Stimulated activated CD4-positive, alpha-beta T cell treated with anti-CD3 and anti-CD28 coated beads, Interleukin-12 subunit alpha, Interleukin-12 subunit beta, amount 100 ng/mL, for 4 hours (primary cell): ENCODE measurements around the gene TMEM43.

ENCODE experiments used
- DNase-seq: peaks from one replicate; pipeline ENCODE4 v3.0.0-alpha.2; 2020

Gene TMEM43

DNA sequence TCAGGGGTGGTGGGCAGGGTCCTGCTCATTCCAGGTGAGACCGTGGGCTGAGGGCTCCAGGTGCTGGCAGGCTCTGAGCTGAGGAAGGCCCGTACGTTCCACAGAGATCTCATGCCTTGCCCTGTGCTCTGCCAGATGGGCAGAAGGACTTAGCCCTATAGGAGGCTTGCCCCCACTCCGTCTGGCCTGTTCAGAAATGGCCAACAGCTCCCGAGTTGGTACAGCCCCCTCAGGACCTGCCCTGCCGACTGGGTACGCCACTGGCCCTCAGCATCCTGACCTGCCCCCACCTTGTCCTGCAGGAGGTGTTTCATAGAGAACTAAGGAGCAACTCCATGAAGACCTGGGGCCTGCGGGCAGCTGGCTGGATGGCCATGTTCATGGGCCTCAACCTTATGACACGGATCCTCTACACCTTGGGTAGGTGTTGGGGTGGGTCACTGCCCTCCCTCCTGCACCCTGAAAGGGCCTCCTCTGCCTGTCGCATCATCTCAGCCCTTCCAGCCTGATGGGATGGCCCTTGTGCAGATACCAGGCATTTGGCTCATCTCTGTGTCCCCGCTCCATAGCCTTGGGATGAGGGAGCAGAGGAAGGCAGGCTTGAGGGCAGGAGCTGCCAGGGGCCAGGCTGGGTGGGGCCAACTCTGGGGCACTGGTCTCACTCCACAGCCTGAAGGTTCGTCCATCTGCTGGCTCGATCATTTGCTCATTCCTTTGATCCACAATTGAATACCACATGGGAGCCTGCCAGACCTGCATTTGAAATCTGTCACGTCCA, 14.2 kb downstream of the TMEM43 start:
- DNase-seq, result no peak

DNA sequence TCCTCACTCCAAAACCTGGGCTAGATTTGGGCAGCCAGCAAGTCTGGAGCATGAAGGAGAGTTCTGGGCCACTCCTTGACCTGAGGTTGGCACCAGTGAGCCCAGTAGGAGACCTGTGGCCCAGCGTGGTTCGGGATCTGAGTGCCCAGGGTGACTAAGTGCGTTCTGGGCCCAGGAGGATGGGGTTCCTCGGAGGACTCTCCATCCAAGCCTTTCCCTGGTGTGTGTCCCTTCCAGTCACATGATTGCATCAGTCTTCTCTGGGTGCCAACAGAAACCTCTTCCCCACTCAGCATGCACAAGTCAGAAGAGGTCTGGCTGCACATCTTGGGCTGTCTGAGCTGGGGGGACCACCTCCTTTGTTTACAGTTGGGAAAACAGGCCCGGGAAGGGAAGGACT, 14.9 kb downstream of the TMEM43 start:
- no peak for DNase-seq

DNA sequence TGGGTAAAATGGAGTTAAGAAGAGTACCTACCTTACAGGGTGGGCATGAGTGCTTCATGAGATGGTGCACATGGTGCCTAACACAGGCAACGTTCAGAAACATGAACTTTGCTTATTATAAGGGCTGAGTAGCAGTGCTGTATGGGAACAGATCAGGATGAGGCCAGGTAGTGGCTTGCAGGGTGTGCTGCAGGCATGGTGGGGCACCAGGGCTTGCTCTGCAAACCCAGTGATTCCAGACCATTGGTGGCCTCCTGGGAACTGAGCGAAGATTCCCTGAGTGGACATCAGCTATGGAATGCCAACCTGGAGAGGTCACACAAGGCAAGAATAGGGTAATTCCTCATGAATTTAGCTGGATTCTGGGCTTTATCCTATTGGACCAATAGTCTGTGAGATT, 15.8 kb downstream of the TMEM43 start:
- DNase-seq, result no peak

DNA sequence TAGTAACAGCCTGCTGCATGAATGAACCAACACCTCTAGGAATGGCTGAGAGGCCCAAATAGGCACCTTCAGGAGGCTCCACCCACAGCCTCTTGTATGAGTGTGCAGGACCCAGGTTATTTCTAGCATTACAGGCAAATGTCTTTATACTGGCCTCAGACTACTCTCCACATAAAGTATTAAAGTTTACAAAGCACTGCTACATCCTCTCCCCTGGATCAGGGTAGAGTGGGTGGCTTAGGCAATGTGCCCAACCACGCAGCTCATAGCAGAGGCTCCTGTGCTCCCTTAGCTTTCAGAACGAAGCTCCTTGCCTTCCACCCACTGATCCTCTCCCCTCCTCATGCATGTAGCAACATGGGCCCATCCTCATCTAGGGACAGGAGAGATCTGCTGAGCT, 16.3 kb downstream of the TMEM43 start:
- no peak for DNase-seq

DNA sequence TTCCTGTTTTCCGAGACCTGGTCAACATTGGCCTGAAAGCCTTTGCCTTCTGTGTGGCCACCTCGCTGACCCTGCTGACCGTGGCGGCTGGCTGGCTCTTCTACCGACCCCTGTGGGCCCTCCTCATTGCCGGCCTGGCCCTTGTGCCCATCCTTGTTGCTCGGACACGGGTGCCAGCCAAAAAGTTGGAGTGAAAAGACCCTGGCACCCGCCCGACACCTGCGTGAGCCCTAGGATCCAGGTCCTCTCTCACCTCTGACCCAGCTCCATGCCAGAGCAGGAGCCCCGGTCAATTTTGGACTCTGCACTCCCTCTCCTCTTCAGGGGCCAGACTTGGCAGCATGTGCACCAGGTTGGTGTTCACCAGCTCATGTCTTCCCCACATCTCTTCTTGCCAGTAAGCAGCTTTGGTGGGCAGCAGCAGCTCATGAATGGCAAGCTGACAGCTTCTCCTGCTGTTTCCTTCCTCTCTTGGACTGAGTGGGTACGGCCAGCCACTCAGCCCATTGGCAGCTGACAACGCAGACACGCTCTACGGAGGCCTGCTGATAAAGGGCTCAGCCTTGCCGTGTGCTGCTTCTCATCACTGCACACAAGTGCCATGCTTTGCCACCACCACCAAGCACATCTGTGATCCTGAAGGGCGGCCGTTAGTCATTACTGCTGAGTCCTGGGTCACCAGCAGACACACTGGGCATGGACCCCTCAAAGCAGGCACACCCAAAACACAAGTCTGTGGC, 16.9 kb downstream of the TMEM43 start:
- DNase-seq, result no peak

DNA sequence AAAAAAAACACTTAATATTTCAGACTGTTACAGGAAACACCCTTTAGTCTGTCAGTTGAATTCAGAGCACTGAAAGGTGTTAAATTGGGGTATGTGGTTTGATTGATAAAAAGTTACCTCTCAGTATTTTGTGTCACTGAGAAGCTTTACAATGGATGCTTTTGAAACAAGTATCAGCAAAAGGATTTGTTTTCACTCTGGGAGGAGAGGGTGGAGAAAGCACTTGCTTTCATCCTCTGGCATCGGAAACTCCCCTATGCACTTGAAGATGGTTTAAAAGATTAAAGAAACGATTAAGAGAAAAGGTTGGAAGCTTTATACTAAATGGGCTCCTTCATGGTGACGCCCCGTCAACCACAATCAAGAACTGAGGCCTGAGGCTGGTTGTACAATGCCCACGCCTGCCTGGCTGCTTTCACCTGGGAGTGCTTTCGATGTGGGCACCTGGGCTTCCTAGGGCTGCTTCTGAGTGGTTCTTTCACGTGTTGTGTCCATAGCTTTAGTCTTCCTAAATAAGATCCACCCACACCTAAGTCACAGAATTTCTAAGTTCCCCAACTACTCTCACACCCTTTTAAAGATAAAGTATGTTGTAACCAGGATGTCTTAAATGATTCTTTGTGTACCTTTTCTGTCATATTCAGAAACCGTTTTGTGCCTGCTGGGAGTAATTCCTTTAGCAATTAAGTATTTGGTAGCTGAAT, 17.9 kb downstream of the TMEM43 start:
- peak; percentile 34 for DNase-seq

DNA sequence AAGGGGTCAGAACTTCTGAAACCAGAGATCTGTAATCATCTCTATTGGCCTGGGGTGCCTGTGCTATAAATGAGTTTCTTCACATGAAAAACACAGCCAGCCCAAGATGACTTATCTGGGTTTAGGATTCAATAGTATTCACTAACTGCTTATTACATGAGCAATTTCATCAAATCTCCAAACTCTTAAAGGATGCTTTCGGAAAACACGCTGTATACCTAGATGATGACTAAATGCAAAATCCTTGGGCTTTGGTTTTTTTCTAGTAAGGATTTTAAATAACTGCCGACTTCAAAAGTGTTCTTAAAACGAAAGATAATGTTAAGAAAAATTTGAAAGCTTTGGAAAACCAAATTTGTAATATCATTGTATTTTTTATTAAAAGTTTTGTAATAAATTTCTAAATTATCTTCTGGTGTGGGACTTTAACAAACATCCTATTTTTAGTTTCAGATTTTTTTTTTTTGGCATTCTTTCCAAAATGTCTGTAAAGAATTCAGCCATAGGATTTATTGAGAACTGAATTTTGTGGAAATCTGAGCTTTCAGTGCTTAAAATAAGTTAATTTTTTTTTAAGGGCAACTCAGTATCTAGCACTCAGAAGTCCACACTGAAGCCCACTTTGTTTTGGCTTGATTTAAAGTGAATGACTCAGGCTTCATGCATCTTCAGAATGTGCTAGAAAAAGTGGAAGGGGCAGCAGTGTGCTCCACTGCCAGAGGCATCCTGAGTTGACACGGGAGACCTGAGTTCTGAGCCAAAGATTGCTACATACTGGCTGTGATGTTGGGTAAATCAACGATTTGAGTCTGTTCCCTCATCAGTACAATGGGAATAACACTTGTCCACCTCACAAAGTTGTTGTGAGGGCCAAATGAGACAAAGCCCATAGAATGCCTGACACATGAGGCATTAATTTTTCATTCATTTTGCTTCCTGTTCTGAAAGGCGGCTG, 18.7 kb downstream of the TMEM43 start:
- no peak for DNase-seq

DNA sequence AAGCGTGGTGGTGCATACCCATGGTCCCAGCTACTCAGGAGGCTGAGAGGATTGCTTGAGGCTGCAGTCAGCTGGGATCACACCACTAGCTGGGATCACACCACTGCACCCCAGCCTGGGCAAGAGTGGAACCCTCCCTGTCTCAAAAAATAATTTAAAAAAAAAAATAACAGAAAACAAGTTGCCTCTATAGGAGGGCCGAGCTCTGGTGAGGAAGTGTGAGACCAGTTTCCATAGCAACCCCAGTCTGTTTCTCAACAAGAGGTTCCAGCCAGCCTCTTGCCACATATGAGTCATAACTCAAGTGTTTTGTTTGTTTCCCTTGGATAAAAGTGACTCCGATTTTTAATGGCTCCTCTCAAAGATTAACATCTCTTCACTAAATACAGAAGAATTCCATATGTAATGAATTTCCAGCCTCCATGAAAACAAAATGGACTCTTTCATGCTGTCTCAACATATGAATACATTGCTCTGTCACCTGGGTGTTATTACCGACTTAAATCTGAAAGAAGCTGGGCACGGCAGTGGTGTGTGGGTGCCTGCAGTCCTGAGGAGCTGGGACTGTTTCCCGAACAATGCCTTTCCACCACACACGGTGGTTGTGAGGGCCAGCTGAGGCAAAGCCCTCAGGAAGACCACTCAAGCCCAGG, 19.7 kb downstream of the TMEM43 start:
- peak; percentile 22 for DNase-seq

DNA sequence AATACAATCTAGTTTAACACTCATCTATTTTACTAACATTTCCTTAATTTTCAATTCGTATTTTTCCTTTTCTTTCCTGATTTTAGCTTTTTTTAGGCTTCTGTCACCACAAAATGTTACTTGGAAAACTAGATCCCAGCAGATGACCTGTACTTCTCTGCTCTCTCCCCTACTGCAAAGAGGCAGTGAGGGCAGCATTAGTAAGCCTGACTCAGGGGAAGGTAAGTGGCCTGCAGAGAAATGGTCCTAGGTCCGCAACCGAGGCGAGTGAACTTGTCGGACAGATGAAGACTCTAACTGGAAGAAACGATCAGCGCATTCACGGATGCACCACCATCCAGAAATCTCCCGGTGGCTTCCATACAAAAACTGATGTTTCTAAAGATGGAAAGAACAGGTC, 20.4 kb downstream of the TMEM43 start:
- no peak for DNase-seq

DNA sequence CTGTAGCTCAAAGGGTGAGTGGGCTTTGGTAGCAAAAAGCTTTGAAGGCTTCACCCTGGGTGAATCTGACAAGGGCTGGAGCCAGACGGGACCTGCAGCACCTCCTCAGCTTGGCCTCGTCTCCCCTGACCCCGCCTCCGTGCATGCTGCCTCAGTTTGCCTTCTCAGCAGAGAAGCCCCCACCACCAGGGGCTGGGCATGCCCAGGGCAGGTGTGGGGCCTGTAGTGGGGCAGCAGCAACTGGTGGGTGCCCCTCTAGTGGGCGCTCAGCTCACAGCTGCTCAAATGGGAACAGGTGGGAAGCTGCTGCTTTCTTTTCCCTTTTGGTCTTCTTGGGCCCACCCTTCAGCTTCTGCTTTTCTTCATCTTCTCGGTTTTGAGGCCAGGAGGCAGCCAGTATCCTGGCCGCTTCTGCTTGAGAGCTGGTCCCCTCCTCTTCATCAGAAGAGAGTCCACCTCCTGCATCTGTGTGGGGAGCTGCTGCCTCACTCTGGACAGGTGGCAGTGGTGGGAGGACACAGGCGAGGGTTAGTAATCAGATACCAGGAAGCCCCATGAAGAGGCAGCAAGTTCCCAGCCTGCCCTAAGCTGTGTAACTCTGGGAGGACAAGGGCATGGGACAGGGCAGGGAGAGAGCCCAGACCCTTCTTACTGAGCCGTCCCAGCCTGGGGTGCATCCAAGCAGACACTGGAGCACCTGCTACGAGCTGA, 21.0 kb downstream of the TMEM43 start:
- no peak for DNase-seq

DNA sequence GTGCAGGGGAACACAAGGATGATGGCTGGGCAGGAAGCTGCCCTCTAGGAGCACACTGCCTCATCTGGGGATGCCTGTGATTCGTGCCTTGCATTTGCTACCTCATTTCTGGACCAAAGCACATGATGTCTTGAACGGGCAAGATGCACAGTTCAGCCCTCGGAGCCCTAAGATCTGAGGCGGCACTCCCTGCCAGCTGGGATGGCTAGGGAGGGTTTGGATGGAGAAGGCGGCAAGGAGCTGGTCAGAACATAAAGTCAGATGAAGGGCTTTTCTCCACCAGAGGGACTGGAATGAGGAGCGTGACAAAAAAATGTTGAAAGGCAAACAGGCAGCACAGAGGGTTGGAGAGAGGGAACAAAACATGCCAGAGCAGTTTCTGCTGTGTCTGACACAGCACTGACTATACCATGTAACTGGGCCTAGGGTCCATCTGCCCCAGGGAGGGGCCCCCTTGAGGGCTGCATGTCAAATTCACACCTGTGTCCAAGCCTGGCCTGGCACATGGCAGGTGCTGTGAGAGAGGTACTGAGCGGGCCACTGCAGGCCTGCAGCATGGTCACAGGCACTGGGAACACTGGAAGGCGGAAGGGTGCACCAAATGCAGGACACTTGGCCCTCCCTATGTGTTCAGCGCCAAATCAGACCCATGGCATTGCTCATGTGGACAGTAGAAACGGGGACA, 21.7 kb downstream of the TMEM43 start:
- DNase-seq, result no peak

DNA sequence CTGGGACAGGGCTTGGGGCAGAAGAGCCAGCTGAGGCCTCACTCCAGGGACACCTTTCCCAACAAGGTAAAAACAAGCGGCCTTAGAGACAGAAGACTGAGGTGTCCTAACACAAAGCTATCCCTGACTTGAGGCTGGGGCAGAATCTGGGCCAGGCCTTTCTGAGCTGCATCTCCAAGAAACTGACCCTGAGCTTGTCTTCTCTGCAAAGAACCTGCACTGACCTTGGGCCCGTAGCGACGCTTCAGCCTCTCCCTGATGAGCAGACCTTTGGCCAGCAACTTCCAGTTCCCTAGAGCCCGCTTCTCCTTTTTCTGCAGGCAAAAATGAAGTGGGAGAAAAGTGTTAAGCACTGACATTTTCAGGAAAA, 22.2 kb downstream of the TMEM43 start:
- no peak for DNase-seq

DNA sequence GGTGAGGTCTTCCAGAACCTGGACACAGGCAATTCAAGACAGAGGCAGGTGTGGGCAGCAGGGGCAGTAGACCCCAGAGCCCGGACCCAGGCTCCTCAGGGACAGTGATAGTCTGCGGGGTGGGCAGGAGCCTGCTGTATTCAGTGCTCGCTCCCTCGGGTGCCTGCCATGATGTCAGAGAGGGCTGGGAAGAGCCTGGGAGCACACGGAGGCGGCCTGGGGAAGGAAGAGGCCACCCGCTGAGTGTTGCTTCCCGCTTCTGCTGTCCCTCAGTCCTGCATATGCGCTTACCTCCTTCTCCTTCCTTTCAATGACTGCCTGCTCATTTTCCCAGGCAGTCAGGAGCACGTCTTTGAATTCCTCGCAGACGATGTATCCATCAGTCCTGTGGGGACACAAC, 22.8 kb downstream of the TMEM43 start:
- no peak for DNase-seq

DNA sequence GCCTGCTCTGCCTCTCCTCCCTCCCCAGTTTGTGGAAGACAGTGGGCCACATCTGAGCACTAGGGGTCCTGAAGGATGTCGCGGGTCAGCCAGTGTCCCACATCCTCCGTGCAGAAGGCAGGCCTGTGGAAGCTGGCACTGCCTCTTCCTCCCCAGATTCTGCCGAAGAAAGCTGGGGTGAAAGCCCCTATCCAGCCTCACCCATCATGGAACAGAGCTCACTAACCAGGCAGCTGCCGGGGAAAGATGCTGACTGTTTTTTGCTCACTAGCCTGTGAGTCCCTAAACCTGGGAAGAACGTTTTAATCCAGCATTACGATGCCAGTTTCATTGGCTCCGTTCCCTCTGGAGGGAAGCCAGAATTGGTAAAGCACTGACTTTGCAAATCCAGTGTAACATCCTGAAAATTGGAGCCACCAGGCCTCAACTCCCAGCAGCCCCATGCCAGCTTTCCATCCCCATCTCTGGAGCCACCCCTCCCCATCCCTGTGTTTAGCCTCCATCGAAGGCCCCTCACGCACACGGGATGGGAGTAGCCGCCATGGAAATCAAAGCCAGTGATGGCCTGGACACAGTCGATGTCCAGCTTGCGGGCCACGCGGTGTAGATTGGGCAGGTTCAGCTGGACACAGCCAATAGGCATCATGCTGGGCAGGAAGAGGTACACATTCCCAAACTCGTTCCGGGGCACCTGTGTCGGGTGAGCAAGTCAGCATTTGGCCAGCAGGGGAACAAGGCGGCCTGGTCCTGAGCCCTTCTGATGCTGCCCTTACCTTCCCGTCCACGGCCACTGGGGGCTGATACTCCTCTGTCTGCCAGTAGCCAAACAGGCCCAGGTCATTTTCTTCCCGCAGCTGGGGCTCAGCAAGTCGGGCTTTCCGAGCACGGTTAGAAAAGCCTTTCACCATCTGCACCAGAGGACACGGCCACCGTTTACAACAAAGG, 23.5 kb downstream of the TMEM43 start:
- DNase-seq, result no peak

DNA sequence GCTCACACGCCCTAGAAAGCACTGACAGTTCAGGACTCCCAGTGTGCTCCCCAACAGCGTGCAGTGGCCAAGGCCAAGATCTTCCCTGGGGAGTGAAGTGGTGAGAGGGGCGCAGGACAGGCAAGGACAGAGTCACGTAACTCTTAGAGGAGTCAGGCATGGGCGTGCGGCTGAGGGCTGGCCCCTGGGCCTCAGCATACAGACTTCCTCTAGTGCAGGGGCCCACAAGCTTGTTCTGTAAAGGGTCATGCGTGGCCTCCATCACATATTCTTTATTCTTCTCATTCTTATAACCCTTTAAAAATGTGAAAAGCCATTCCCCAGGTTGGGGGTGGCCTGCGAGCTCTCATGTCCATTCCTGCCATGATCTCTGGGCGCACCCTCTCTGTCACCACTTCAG, 25.2 kb downstream of the TMEM43 start:
- DNase-seq, result no peak

DNA sequence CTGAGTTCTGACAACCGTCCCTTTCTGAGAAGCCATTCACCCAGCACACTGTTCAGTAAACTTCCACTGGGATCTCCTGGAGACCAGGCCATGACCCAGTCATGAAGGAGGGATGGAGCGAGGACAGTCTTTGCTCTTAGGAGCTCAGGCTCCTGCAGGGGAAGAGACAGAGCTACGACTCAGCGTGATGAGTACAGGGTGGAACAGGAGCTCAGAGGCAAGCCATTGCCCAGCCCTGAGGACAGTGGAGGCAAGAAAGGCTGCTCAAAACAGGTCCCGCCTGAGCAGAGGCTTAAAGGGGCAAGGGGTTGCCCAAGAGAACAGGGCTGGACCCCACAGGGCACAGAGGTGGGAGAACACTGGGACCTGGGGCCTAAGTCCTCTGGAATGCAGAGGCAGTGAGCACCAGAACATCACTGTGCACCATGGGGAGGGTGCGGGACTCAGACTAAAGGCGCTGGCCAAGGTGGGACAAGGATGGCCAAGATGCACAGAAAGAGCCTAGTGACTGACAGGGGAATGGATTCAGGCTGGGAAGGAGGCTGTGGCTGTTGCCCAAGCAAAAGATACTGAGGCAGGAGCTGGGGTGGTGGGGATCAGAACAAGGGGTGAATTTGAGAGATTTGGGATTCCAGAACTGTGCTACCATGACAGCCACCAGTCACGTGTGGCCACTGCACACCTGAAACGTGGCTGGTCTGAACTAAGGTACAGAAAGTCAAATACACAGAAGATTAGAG, 25.8 kb downstream of the TMEM43 start:
- DNase-seq, result no peak

DNA sequence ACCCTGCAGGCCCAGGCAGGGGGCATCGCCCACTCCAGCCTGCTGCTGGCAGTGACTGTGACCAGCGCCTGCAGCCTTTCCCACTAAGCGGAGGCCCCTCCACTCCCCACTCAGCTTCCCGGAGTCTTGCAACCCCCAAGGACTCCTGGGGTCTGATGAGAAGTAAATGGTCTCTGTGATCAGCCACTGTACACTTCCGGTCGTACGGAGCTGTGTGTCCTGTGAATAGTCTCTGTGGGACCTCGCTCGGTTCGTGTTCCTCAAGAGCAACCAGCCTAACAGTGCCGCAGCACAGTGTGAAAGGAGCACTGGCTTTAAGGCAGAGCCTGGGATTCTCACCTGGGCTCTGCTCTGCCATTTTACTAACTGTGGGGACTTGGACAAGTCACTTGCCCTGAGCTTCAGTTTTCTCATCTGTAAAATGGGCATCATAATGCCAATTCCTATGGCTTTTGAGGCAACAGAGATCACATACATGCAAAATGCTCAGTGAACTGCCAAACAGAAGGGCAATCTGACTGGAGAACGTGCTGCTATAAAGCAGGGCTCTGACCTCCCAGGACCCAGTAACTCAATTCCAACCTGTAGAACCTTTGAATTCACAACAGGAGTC, 26.7 kb downstream of the TMEM43 start:
- no peak for DNase-seq

DNA sequence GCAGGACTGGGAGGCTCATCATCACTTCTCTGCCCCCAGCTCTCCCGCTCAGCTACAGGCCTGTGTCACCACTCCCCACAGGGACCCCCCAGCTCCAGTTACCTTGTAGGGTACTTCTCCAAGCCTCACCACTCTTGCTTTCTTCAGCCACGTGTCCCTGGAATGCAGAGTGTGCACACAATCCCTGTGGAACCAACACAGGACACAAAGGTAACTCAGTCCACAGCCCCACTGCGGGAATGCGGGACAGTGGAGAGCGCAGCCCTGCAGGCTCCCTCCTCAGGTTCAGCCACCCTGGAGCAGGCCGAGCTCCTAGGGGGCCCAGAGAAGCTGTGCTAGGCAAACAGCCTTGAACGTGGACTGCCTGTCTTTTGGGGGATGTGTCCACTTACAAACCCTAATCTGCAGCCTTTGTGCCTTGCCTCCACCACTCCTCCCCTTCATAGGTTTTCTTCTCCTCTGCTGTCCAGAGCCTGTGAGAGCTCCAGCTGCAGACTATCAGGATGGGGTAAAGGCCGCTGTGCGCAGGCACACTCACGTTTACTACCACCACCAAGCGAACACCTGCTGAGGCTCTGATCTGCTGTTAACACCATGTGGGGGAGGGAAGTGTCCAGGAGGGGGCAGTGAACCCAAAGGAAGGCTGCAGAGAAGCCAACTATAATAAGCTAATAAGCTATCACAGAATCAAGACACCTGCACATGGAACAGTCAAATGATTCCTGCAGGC, 27.5 kb downstream of the TMEM43 start:
- no peak for DNase-seq
